Loucy (cell line): Measurements from ENCODE around the gene NLGN4X.

Experiments used
- H2AFZ ChIP-seq: fragments of 200-600 bp; sonication (generic); 2 replicates; pipeline ENCODE4 v1.6.0; 2016; ENCODE audit warnings: antibody characterized with exemption, mild to moderate bottlenecking, low read length, moderate library complexity
- H3F3A ChIP-seq: fragments of 200-600 bp; 2 replicates; pipeline ENCODE4 v1.6.0; 2016; ENCODE audit warnings: antibody characterized with exemption, low read depth, mild to moderate bottlenecking
- H3K27me3 ChIP-seq: fragments of 200-600 bp; sonication (generic); 2 replicates; pipeline ENCODE4 v1.6.1; 2014; ENCODE audit warnings: low read length, mild to moderate bottlenecking; ENCODE audit not compliant: insufficient read depth, poor library complexity, severe bottlenecking
- H3K36me3 ChIP-seq: fragments of 200-600 bp; sonication (generic); 2 replicates; pipeline ENCODE4 v1.6.1; 2016; ENCODE audit warnings: low read length; ENCODE audit not compliant: insufficient read depth
- H3K4me1 ChIP-seq: fragments of 200-600 bp; sonication (generic); 2 replicates; pipeline ENCODE4 v1.5.1; 2014; ENCODE audit warnings: low read length, mild to moderate bottlenecking; ENCODE audit not compliant: insufficient read depth, poor library complexity, severe bottlenecking
- H3K4me2 ChIP-seq: fragments of 200-600 bp; sonication (generic); 2 replicates; pipeline ENCODE4 v1.6.0; 2014; ENCODE audit warnings: antibody characterized with exemption, low read length, low read depth, mild to moderate bottlenecking; ENCODE audit not compliant: poor library complexity, severe bottlenecking
- H3K4me3 ChIP-seq: fragments of 200-600 bp; sonication (generic); 2 replicates; pipeline ENCODE4 v1.5.1; 2014; ENCODE audit warnings: low read length, mild to moderate bottlenecking, mixed read lengths; ENCODE audit not compliant: poor library complexity, severe bottlenecking
- H3K79me2 ChIP-seq: fragments of 200-600 bp; sonication (generic); 2 replicates; pipeline ENCODE4 v1.6.1; 2014; ENCODE audit warnings: low read length; ENCODE audit not compliant: insufficient read depth
- H3K9ac ChIP-seq: fragments of 200-600 bp; sonication (generic); 2 replicates; pipeline ENCODE4 v1.6.0; 2014; ENCODE audit warnings: mild to moderate bottlenecking, low read depth, low read length, moderate library complexity; ENCODE audit not compliant: poor library complexity, severe bottlenecking
- H3K9me2 ChIP-seq: fragments of 200-600 bp; sonication (generic); replicated peaks from 2 replicates; pipeline ENCODE4 v1.6.1; 2016; ENCODE audit warnings: low read depth, low read length, mixed read lengths
- H3K9me3 ChIP-seq: fragments of 200-600 bp; sonication (generic); 2 replicates; pipeline ENCODE4 v1.6.1; 2014; ENCODE audit warnings: mild to moderate bottlenecking, antibody characterized with exemption, low read length, low read depth; ENCODE audit not compliant: insufficient read depth
- H4K20me1 ChIP-seq: fragments of 200-600 bp; sonication (generic); 2 replicates; pipeline ENCODE4 v1.6.0; 2014; ENCODE audit warnings: antibody characterized with exemption, low read length, mild to moderate bottlenecking; ENCODE audit not compliant: insufficient read depth, poor library complexity, severe bottlenecking
- CTCF ChIP-seq: fragments of 200-600 bp; sonication (generic); conservative IDR thresholded peaks from 2 replicates; pipeline ENCODE4 v1.5.1; 2014; ENCODE audit warnings: mild to moderate bottlenecking, antibody characterized with exemption, low read length
- EZH2phosphoT487 ChIP-seq: fragments of 200-600 bp; IDR thresholded peaks from 2 replicates; pipeline ENCODE4 v1.6.1; 2018; ENCODE audit warnings: antibody characterized with exemption, mild to moderate bottlenecking, moderate library complexity, borderline replicate concordance

Gene NLGN4X

GRCh38 chrX:6005856-6006255 lies 222.8 kb downstream of the NLGN4X start:
- no peaks in the 10 kb centered on the region for H3K27me3 ChIP-seq
- H3K9ac ChIP-seq = no peak overlapping the region
- no peak overlapping the region for H2AFZ ChIP-seq
- no peaks in the 10 kb centered on the region for H4K20me1 ChIP-seq
- H3K36me3 ChIP-seq = no peaks in the 10 kb centered on the region
- no peak overlapping the region for H3K4me2 ChIP-seq
- H3K79me2 ChIP-seq = no peaks in the 10 kb centered on the region
- H3F3A ChIP-seq = no peaks in the 10 kb centered on the region
- no peak for TF ChIP-seq EZH2phosphoT487
- no peak for TF ChIP-seq CTCF
- no peaks in the 10 kb centered on the region for H3K9me2 ChIP-seq
- H3K4me1 ChIP-seq = peaks cover 24% of the 10 kb centered on the region
- H3K9me3 ChIP-seq = no peaks in the 10 kb centered on the region
- no peak overlapping the region for H3K4me3 ChIP-seq

DNA sequence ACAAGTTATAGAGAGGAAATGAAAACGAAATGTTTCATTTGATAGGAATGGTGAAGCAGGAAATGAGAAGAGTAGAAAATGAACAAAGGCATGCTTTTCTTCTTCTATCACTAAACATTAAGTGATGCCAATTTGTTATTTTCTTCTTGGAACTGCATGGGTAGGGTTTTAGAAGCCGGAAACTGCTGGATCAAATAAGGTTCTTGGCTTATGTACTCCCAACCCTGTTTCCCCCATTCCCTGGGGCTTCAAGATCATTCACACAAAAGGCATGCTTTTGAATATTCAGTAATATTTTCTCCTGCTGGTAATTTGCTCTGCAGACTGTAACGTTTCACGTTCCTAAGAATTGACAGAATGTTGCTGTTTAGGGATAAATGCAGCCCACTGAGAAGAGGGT lies 224.1 kb downstream of the NLGN4X start:
- no peaks in the 10 kb centered on the region for H3K9me2 ChIP-seq
- no peaks in the 10 kb centered on the region for H3K36me3 ChIP-seq
- H3K79me2 ChIP-seq = no peaks in the 10 kb centered on the region
- no peaks in the 10 kb centered on the region for H3F3A ChIP-seq
- no peak overlapping the region for H2AFZ ChIP-seq
- no peaks in the 10 kb centered on the region for H3K27me3 ChIP-seq
- H3K9me3 ChIP-seq = no peaks in the 10 kb centered on the region
- H3K9ac ChIP-seq = no peak overlapping the region
- TF ChIP-seq CTCF (no peak), EZH2phosphoT487 (no peak)
- H4K20me1 ChIP-seq = no peaks in the 10 kb centered on the region
- H3K4me2 ChIP-seq = no peak overlapping the region
- H3K4me3 ChIP-seq = no peak overlapping the region
- peaks cover 24% of the 10 kb centered on the region for H3K4me1 ChIP-seq

DNA sequence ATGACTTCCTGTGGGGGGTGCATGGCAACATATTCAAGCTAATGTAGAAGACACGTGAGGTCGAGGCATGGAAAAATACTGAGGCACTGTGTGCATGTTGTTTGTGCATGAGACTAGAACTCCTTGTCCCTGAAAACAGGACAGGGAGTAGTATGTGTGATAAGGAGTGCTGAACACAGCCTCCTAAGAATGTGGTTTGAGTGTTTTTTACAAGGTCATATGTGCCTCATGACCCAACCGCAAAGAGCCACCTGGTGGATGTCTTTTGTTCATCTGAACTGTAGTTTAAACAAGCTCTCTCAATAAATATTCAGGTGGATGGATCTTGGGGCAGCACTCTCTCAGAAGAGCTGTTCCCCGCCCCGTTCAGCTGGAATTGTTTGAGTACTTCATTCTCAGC lies 226.6 kb downstream of the NLGN4X start:
- Histone ChIP-seq H4K20me1 (no peaks in the 10 kb centered on the region), H3K4me3 (peak overlapping the region; percentile 35), H3K36me3 (no peaks in the 10 kb centered on the region), H3K79me2 (no peaks in the 10 kb centered on the region), H3K4me2 (peak overlapping the region; percentile 54), H3K9me2 (no peaks in the 10 kb centered on the region), H3K9me3 (no peaks in the 10 kb centered on the region), H3K4me1 (peaks cover 29% of the 10 kb centered on the region), H3K27me3 (no peaks in the 10 kb centered on the region), H3F3A (no peaks in the 10 kb centered on the region), H3K9ac (no peak overlapping the region), H2AFZ (no peak overlapping the region)
- TF ChIP-seq CTCF (peak; percentile 36; the same call in 1 of the 2 replicates), EZH2phosphoT487 (no peak)
